NOMO-1 treated with dmso at 0.1 percent for 144 hours (cell line): ENCODE results near the gene TBC1D10A.

Experiments
- DNase-seq: peaks from one replicate; lab custom pipeline; 2025; ENCODE audit not compliant: unreplicated experiment; lab: John Stamatoyannopoulos, UW

The TBC1D10A gene

GRCh38 chr22:30267382-30268302 lies 59.1 kb downstream of the TBC1D10A start:
- no peak for DNase-seq

DNA sequence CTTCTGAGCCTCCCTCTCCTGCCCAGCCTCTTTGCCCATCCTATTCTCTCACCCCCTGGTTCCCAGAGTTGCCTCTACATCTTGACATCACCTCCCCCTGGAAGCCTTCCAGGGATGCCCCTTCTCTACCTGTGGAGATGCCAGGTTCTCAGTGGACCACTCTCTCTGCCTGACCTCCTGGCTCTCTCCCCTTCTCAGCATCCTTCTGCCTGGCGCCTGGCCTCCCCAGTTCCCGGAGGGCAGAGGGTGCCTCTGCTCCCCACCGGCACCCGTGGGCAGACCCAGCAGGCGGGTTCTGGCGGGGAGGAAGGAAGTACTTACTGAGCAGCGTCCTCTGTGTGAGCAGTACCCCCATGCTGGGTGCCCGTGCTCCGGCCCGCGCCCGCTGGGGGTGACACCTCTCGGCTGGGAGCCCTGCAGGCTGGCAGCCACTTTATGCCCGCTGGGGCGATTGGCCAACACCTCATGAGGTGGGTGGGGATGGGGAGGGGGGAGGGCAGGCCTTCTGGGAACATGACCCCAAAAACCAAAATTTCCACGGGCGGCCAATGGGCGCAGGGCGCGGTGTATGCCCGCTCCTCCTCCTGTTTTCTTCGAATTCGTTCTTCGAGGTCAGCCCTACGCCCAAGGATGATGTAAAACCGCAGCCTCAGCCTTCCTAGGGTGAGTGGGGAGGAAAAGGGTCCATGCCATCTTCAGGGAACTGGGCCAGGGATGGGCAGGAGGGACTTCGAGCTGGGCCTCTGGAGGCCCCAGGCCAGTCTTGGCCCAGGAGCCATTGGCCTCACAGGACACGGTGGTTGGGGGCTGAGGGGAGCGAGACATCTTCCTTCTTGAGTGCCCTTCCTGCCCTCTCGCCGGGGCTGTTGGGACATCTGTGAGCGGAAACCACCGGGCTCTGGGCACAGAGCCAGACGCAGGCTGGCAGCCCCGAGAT lies 60.0 kb downstream of the TBC1D10A start, which contains the start of gene OSM:
OSM (minus strand) TSS at position 407 of the 937 bp plus-strand sequence; CDS start at position 355, 52 bp downstream.
- peak; percentile 76 for DNase-seq

DNA sequence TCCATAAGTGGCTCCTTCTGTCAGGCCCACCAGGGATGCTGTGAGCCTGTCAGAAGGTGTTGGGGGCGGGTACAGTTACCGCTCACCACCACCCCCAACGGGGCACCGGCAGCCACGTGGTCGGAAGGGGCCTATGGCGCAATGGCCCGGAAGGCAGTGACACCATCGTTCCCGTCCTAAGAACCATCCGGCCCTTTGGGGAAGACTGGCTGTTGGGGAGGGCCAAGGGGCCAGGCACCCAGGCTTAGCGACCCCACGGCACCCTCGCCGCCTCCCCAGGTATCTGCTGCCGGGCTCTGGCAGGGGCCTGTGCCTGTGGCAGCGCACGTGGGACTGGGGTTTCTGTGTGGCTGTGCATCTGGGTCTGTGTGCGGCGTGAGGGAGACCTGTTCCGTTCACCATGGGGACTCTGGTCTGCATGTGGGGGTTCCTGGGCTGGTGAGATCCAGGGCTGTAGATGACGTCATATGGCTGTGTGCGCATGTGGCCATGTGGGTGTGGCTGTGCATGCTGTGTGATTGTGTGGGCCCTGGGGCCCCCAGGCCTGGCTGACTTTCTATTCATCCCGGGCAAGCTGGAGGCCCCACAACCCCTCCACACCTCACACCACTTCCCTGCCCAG lies 60.8 kb downstream of the TBC1D10A start:
- DNase-seq: peak; percentile 79

DNA sequence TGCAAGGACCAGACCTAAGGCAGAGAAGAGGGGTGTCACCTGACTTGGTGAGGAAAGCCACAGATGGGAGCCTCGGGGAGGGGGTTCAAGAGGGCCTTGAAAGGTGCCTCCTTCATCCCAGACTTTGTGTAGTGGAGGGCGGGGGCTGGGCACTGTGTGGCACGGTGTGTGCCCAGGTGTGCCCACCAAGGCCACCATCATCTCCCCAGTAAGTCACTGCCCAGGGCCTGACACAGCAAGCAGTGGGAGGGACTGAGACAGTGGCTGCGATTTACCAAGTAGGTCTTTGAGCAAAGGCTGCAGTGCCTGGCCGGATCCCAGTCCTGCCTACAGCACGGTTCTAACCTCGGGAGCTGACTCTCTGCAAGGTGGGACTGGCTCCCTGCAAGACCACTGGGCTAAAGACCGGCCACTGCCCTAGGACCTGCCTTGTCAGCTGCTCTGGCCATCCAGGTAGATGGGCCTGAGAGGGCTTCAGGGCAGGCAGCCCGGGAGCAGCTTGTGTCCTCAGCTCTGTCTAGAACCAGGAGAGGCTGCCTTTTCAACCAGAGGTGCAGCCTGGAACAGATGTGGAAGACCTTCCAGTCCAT lies 61.5 kb downstream of the TBC1D10A start:
- DNase-seq: no peak

DNA sequence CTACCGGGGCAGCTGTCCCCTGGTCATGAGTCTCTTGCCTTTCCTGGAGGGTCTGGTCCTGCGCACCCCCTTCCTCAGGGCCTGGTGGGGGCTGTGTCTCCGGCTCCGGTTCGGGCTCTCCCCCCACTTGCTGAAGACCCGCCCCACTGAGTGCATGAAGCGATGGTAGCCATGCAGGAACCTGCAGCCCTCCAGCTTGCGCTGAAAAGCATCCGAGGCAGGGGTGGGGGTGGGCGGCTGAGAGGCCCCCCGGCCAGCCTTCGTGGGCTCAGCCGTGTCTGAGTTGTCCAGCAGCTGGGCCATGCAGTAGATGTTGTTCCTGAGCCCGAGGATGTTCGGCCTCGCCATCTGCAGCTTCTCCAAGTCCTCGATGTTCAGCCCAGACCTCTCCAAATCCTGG lies 62.9 kb downstream of the TBC1D10A start:
- no peak for DNase-seq

DNA sequence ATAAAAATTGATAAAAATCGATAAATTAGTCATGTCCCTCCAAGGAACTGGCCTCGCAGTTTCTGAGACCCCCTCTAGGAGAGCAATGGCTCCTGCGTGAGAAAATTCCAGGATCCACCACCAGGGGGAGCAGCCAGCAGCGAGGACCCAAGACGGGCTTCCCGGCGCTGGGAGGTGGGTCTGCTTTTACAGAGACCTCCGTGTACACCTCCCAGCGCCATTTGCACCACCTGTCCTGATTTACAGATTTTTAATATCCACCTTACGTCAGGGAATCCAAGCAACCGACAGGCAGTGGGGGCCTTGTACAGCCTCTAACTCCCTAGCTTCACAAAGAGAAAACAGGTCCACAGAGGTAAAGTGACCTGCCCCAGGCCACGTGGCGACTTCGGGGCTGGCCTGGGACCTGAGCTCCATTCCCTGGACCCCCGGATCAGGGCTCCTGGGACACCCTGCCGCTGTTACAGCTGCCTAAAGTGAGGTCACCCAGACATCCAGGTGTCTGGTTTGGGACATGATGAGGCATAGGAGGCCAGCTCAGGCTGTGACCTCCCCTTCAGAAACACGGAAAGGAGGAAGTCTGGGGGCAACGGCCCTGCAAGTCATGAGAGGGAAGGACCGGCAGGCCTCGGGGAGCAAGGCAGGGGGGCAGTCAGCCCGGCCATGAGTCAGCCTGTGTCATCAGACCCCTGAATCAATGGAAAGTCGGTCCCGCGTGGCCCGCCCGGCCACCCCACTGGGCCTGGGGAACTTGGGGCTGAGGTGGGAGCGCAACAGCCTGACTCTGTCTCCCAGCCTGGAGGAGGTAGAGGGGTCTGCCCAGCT lies 63.6 kb downstream of the TBC1D10A start:
- peak; percentile 72 for DNase-seq

DNA sequence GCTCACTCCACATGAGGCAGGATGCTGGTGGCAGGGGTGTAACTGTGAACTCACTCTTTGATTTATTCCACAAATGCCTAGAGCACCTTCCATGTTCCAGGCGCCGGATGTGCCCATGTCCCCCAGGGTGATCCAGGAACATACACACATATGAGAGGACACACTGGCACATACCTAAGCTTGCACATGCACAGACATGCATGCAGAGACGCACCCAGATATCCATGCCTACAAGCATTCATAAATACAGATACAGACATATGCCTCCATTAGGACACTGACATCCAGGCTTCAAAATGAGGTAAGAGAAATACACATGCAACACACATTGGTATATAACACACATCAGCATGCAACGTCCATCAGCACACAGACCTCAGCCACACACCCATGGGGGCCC lies 64.6 kb downstream of the TBC1D10A start:
- no peak for DNase-seq

- no peak for DNase-seq
These were observed 65.6 kb downstream of the TBC1D10A start for GRCh38 chr22:30261134-30261533.

GRCh38 chr22:30260682-30261081 lies 66.1 kb downstream of the TBC1D10A start:
- DNase-seq: no peak

DNA sequence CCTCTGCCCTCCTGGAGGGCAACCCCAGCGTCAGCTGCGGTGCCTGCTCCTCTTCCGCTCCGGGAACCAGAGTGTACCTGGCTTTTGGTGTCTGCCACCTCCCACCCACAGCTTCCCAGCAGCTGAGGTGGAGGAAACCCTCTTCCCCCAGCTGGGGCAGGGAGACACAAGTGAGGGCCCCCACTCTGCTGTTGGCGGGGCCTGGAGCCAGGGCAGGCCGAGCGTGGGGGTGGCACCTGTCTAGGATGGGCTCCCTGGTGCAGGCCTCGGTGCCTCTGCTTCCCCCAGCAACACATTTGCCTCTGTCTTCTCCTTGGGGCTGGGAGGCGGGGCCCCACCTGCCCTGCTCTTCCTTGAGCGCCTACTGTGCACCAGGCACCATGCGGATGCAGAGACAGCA lies 66.5 kb downstream of the TBC1D10A start:
- DNase-seq: no peak

DNA sequence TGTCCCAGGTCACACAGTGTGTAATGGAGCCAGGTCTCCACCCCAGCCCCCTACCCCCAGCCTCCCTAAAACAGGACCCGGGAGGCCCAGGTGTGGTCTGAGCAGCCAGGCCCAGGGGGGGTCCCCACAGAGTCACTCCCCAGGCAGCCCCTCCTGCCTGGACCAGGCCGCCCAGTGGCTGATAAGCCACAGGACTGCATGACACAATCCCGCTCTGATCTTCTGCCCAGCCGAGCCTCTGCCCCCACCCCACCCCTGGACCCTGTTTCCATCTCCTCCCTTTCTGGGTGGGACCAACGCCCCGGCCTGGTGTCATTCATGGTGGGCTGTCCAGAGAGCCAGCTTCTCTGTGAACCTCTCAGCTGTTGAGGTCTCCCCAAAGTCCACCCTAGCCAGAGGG lies 72.4 kb downstream of the TBC1D10A start:
- DNase-seq: no peak

- no peak for DNase-seq
These were observed 73.4 kb downstream of the TBC1D10A start for GRCh38 chr22:30253205-30253852.

DNA sequence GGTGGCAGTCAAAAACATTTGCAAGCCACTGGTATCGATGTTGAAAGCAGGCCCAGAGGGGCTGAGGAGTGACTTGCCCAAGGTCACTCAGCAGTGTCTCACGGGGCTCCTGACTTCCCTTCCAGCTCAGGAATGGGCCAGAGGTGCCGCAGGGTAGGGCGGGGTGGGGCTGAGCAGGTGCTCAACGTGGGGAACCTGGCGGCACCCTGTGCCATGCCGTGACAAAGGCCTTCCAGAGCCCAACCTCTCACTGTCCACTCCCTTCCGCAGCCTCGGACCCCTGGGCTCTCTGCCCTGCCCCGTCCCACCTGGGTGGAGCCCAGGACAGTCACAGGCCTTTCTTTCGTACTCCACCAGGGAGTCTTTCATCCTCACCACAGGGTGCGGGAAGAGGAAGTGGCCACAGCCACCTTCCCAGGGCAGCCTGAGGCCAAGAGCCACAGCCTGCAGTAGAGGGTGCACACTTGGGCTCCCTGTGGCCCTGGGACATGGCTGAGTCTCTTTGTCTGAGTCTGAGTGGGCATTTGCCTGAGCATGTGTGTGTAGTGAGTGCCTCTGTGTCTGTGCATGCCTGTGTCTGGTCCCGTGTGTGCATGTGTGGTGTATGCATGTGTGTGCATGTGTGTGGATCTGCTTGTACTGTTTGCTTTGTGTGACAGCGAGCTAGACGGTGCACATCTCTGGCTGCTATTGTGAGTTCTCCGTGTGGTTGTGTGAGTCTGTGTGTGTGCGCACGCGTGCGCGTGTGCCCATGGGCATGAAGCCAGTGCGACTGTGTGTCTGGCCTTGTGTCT lies 74.1 kb downstream of the TBC1D10A start:
- no peak for DNase-seq

GRCh38 chr22:30251711-30252110 lies 75.0 kb downstream of the TBC1D10A start:
- DNase-seq: no peak

DNA sequence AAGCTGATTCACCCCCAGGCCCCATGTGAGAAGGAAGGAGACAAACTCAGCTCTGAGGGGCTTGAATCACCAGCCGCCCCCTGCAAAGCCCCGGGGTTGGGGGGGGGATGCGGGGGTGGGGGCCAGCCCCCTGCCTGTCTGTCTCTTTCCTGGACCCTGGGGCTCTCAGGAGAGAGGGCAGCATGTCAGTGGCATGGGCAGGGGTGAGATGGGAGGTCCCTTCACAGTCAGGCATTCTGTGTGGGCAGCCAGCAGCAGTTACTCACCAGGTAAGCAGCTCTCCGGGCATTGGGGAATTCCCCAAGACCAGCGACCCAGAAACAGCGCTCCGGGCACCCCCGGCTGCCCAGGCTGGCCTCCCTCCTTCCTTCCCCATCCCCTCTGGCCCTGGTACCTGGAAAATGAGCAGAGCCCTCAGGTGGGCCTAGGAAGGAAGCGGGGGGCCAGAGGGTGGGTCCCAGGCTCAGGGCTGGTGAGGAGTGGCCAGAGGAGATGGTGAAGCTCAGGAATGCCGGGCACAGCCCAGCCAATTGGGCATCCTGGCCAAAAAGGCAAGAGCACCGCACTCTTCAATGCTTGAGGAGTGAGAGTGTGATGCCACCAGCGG lies 76.0 kb downstream of the TBC1D10A start:
- no peak for DNase-seq

DNA sequence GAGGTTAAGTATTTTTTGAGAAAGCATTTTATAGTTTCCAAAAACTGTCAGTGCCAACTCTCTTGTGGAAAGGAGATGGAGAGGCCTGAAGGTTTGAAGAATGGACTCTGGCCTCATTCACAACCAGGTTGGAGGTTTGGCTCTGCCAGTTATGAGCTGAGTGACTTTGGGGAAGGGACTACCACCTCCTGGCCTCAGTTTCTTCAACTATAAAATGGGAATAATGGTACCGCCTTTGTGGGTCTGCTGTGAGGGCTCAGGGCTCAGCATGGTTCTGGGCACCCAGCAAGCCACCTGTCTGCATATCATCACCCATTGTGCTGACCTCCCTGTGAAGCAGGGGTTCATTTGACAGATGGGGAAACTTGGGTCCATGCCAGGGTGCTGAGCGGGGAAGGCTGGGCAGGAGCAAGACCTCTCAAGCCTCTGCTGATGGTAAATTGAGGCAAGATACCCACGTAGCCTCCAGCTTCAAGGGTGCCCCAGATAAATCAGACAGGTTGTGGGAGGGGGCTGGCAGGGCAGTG lies 76.6 kb downstream of the TBC1D10A start:
- no peak for DNase-seq

GRCh38 chr22:30249049-30250038 lies 77.4 kb downstream of the TBC1D10A start:
- DNase-seq: no peak
